HG03469 (cell line): Measurements from ENCODE around the gene MPZL1.

Experiments
- ATAC-seq: cut with Tn5 transposase; IDR thresholded peaks from one replicate; pipeline ENCODE4 v1.9.1; 2021; ENCODE audit warnings: mild to moderate bottlenecking, moderate library complexity, moderate number of reproducible peaks; ENCODE audit not compliant: unreplicated experiment

MPZL1 gene

DNA sequence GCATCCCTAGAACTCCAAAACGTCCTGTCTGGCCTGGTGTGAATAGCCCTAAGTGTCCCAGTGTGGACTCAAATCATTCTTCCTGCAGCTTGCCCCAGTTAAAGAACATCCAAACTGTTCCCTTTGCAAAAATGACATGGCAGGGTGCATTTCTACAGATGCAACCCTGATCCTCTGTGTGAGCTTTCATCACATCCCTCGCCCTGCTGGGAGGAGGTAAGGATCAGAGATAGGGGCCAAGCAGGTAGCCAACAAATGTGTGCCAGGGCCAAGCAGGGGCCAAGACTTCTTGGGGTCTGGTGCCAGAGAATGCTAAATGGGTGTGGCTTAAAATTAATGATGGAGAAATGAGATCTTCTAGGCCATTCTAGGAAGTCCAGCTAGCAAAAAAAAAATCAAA is 27.1 kb upstream of the MPZL1 start:
- no peak for ATAC-seq

DNA sequence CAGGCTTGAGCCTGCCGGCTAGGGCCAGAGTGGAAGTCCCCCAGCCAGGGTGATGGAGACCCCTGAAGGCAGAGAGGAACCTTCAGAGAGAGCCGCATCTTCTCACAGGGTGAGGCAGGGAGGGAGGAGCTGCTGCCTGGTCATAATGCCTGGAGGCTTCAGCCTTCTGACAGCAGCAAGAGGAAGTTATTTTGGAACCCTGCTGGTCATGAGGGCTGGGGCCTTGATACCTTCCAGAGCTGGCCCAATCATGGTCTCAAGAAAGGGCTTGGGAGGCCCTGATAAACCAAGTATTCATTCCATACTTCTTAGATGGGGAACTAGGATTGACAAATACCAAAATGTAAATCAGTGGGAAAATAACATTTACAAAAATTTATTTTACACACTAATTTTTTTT is 26.6 kb upstream of the MPZL1 start:
- ATAC-seq = no peak

DNA sequence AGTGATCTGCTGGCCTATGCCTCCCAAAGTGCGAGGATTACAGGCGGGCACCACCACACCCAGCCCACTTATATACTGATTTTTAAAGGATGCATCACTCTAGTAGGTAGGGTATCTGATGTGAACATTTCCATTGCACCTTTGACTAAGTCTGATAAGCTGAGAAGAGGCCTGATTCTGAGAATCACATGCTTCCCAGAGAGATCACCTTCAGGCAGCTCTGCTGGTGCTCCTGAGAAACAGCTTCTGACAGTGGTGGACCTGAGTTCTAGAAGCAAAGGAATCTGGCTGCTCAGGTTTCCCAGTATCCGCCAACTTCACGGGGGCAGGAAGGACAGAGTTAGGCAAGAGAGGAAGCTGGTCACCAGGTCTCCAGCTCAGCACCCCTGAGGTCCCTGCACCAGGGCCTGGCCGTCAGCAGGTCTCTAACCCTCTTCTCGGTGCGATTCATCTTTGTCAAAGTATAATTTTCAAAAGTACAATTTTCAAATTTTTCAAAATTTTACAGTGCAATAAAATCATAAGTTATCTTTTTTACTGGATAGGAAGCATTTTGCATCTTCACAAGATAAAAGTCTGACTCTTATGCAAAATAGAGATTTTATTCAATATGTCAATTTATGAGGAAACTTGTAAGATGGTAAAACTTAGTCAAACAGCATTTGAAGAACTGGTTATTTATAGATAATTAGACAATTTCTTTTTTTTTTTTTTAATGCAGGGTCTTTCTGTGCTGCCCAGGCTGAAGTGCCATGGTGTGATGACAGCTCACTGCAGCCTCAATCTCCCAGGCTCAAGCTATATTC is 25.8 kb upstream of the MPZL1 start:
- no peak for ATAC-seq

DNA sequence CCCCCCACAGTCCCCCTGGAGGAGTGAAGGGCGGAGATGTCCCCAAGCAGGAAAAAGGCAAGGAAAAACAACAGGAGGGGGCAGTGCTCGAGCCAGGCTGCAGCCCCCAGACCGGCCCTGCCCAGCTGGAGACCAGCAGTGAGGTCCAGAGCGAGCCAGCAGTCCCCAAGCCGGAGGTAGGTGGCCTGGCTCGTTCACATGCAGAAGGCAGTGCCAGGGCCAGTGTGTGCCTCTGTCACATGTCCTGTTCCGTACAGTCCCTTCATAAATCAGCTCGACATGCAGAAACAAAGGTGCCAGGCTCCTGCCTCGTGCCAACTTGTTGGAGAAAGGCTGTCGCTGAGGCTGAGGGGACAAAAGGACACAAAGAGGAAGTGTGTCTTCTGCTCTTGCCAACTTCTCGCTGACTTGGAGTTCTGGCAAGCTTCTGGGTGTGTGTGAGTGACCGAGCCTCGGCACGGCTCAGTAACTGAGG is 24.1 kb upstream of the MPZL1 start:
- ATAC-seq = no peak

DNA sequence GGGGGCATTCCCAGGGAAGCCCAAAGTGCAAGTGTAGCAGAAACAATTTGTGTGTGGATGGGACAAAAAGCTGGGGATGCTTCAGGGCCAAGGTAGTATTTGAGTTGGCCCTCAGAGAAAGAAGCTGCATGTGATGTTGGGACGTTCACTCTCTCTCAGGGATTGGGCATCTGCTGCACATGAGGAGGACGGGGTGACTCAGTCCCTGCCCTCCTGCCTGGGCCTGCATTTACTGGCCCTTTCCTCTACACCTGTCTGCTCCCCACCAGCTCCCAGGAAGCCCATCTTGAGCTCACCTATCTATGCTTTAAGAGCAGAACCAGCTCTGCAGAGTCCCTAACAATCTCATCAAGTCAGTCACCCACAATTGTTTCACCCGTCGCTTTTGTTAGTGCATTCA is 23.5 kb upstream of the MPZL1 start:
- ATAC-seq = no peak

DNA sequence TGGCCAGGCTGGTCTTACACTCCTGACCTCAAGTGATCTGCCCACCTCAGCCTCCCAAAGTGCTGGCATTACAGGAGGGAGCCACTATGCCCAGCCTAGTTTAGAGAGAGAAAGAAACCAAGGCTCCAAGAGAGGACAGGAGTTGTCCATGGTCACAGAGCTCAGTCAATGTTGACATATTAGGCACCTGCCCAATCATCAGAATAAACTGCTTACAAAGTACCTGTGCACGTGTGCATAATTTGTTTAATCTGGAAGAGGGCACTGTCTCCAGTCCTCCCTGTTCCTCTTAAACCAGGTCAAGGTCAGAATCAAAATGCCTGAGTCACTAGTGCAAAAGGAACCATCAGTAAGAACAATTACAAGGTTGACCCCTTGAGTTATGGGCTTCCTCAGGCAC is 20.3 kb upstream of the MPZL1 start:
- no peak for ATAC-seq

DNA sequence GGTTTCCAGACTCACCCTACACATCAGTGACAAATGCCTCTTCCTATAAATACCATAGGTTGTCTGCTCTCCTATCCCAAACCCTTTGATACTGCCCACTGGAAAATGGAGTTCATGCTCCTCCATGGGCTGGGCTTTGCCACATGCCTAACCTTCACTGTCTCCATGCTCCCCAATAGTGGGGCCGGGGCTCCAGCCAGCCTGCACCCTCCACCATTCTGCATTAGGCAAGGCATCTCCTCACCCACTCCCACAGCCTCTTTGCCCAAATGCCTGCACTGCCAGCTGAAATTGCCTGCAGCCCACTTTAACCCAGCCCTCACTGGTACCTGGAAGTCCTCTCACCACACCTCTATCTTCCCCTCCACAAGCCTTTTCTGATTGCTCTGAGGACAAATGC is 18.2 kb upstream of the MPZL1 start:
- no peak for ATAC-seq

DNA sequence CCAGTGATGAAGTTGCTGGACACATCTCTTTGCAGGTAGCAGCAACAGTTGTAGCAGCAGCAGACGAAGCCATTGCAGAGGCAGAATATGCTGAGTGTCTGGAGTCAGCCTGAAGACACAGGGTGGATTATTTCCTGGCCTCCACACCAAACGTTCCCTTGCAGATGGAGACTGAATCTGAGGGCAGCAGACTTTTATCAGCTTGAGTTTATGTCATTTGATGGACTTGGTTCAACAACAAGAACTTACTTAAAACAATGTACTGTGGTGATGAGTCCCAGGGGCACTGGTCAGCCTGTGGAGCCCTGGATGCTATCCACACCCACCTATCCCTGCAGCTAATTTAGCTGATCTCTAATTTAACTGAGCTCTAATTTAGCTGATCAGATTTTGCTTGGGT is 17.1 kb upstream of the MPZL1 start:
- ATAC-seq = no peak

DNA sequence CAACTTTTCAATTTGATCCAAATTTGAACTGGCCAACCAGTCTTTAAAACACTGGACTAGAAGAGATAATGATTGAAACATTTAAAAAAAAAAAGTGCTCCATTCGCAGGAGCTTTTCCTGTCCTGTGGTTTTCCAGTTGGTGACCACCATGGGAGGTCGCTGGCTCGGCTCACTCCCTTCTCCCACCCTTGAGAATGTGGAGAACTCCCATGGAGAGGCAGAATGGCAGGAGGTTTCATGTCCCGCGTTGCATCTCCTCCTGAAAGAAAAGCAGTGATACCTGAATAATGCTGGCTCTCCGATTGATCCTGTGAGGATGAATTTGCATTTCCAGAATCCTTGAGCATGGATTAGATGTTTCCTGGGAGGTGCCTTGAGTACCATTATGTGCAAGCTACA is 16.5 kb upstream of the MPZL1 start:
- no peak for ATAC-seq

DNA sequence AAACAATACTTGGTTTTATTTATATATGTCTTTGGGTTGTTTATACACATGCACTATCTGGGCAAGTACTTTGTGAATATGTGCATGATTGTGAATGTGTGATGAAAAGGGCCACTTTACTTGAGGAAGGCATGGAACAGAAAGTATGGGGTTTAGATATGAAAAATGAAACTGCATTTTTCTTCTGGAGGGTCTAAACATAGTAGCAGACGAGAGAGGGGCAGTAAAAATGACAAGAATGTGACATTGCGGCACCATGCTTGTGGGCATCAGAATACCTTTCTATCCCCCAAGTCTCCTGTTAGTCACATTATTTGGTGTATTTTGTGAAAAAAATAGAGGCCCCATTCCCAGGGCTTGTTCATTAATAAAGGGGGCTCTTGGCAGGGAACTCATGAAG is 15.4 kb upstream of the MPZL1 start:
- no peak for ATAC-seq

DNA sequence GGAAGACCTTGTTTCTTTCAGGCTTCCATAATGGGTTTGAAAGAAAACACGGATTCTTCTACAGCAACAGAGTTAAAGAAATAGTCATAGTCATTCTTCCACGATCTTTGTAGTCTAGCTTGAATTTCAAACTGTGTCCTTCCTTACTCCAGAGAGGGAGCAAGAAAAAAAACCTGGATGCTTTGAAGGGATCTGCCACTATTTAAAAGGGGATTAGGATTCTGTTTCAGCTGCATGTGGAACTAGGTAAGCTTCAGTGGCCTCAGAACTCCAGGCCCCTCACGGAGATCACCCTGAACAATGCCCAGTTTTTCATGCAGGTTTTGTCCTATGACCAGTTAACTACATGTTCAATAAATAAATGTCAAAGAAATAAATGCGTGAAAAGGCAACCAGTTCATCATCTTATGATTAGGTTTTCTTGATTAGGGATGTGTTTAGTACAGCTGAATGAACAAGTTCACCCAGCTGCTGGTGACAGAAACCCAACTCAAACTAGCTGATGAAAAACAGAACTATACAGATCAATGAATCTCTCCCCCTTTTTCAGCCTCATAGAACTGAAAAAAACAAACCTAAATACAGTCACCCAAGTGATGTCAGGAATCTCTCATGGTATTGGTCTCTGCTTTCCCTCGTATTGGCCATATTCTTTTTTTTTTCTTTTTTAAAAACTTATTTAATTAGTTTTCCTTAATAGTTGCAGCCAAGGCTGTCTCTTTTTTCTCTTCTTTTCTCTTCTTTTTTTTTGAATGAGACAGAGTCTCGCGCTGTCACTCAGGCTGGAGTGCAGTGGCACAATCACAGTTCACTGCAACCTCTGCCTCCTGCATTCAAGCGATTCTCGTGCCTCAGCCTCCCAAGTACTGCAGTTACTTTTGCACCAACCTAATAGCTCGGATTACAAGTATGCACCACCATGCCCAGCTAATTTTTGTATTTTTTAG is 14.6 kb upstream of the MPZL1 start:
- peak; percentile 35 for ATAC-seq

DNA sequence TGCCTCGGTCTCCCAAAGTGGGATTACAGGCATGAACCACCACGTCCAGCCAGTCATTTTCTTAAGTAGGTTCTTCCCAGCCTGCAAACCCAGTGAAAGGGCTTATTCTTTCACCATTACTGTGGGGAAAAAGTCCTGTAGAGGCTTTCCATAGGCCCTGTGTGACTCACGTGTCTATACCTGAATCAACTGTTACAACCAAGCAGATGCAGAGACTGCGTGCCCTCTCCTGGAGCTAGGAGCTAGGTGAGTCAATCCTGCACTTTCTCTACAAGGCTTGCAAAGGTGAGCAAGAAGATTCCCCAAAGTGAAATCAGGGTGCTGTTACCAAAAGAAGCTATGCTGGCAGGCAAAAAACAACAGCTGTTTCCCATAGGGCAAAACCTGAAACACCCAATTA is 13.8 kb upstream of the MPZL1 start:
- ATAC-seq = no peak

DNA sequence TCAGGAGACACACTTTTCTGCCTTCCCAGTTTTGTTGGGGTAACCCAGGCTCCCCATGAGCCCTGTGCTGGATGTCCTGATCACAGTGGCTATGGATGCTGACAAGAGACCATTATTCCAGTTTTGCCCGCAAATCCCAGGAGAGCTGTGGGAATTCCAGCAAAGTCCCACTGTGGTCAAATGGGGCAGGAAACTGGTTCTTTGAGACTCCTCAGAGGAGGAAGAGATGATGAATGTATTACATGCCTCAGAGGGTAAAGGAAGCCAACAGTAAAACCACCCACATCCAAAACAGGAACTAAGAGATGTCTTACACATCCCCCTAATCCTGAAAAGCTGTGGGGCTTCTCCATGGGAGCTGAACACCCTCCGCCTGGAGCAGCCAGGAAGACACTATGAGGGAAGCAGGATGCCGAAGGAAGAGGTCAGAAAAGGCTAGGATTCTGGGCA is 12.8 kb upstream of the MPZL1 start:
- no peak for ATAC-seq

DNA sequence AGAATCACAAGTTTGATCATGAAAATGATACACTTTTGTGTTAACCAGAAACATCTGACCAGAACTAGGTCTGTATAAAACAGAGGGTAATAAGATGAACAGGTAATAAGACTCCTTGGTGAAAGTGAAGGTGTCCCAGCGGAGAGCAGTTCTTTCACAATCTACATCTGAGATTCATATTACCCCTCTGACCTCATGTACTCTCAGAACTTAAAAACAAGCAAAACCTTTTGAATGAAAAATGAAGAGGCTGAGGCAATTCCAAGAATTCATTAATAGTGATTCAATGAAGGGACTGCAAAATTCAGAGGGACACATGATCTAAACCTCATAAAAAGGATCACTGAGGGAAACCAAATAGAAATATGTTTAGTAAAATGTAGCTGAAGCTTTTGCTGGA is 10.9 kb upstream of the MPZL1 start:
- ATAC-seq = no peak

DNA sequence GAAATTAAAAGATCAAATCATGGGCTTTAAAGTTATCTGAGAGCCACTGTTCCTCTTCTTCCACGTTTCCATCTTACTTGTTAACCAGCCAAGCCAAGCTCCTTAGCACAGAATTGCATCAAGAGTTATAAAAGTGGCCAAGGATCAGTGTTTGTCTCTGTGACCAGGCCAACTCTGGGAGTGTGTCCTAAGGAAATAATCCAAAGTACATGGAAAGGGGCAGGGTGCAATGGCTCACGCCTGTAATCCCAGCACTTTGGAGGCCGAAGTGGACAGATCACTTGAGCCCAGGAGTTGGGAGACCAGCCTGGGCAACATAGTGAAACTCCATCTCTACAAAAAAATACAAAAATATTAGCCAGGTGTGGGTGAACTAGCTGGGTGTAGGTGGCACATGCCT is 10.0 kb upstream of the MPZL1 start:
- no peak for ATAC-seq

DNA sequence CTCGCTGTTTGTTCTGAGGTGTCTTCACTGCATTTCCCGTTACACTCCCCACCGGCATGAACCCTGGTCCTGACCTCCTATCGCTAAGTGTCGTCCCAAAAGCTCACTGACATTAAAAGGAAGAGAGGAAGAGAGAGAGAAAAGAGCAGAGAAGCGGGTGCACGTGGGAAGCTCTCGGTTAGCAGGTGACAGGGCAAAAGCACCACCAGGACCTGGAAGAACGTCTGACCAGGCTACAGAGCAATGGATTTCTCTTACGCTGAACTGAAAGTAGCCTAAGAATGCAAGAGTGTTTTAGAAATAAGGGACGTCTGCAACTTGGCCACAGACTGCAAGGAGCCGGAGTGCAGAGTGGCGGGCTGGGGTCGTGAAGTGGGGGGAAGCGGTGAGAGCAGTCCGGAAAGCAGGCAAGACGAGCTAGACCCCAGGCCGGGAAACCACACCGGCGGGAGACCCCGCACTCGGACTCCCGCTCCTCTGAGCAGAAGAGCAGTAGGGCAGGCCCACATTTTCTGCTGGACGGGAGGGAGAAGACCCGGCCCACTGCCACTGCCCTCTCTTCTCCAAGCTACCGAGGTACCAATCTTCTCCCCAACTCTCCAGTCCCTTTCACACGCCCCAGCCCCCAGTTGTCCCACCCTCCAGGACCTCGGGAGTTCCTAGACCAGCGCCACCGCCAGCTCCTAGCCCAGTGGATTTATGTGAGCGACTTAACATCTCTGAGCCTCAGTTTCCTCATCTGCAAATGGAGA is 8.3 kb upstream of the MPZL1 start:
- no peak for ATAC-seq

DNA sequence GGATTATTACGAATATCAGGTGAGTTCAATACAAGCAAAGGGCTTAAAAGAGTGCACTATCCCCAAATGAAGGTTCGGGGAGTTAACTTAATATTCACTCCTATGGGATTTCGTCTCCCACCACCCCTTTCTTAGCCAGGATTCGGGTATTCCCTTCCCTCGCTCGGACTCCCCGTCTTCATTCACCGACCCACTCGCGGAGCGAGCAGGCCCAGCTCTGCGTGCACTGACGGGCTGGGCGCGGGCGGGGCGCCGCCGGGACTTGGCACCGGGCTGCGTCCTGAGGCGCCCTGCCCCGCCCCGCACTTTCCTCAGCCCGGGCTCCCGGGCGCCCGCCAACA is 7.7 kb upstream of the MPZL1 start:
- ATAC-seq = peak; percentile 35

DNA sequence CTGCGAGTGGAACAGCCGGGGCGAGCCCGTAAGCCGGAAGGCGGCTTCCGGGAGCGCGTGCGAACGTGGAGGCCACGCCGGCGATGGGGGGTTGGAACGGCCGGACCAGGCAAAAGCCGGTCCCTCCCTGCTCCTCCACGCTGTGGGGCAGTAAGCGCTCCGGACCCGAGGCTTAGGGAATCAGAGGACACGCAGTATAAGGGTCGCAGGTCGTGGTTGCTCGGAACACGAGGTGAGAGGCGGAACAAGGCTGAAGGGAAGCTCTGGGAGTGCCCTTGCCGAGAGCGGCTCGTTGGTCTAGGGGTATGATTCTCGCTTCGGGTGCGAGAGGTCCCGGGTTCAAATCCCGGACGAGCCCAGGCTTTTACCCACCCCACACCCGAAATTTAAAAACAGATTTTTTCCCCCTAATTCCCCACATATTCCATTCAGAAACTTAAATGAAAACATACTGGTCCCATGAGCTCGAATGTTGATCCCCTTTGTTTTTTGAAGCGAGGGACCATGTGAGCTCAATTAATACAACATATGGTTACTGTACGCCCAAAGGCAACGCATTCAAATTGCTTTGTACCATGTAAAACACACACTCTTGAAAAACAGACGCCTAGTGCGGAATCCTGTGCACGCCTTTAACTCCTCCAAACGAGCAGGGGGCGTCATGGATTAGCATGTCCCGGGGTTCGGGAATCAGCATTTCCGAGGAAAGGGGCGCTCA is 7.2 kb upstream of the MPZL1 start:
- ATAC-seq = peak; percentile 31

DNA sequence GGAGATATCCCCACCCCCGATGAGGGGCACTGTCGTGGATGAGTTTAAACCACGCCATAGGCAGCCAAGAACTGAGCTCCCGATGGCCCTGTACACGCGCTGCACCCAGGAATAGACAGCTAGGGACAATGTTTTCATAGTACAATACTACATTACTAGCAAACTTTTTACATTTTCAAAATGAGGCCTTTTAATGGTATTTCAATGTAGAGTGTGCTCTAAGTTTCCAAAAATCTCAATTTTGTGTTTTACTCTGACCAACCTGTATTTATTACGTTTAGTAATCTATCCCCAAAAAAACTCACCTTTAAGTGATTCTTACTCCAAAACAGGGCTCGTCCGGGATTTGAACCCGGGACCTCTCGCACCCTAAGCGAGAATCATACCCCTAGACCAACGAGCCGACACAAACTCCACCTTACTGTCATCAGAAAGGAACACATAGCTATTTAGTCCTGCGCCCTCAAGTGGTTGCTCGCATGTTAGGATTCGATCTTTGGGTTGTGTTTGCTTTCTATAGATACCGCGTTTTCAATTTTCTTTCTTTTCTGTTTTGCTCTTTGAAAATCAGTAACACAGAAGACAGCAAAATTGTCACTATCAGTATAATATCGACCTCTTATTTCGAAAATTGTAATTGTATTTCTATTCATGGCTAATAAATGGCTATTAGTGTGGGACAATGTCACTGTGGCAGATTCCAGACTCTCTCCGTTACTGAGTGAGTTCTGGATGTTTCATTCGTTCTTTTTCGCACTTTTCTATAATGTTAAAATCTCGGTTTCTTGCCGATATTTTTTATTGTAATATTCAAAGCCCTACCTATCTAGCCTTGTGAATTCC is 6.4 kb upstream of the MPZL1 start:
- ATAC-seq = peak; percentile 32

DNA sequence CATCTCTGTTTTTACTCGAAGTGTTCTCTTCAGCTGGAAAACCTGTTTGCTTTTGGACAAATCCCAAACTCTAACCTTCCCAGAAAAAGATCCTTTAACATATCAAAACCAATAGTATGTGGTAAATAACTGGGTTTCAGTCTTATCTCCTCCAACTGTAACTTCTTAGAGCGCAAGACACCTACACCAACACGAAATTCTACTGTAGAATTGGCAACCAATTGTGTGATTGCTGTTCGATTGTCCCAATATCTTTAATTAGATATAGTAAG is 5.8 kb upstream of the MPZL1 start:
- ATAC-seq = no peak
